Measurements from ENCODE around the gene BACH2. TPM values are rescaled to one million over a fixed set of nuclear protein-coding genes. Genes with fewer than 3 reads are reported as not detected.

Gene BACH2
- total RNA-seq, 2 experiments from 2014 or later = 157 to 170 TPM

DNA sequence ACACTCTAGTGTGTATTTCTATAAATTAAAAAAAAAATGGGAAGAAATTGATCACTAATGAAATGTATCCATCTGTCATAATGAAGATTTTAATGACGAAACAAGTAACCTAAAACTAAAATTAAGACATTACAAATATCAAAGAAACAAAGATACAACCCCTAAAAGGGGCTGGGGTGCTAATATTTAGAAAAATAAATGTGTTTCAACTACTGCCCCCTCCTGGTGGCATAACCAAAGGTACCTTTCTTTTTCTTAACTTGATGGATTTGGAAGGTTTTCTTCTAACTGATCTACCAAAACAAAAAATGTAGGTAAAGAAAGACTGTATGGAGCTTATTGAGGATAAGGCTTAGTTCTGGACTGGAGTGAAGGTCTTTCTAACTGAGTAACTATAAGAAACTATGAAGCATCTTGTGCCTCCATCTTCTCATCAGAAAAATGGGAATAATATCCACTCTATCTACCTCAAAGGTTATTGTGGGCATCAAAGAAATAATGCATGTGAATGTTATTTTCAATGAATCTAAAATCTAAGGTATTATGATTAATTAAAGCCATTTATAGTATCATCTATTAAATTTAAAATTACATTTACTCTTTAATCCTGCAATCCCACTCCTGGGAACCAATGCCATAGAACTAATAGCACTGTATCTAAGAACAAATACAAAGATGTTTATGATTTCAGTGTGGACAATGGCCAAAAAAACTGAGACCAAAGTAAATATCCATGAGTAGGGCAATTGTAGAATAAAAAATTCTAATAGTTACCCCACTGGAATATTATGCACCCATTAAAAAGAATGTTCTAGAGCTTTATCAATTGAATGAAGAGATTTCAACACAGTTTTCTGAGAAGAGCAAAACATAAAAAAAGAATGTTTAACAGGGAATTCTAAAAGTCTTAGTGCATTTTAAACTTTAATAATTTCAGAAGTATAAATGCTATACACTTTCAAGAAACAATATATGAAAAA, 117.2 kb downstream of the BACH2 start:
- TF ChIP-seq, protein P1, sequence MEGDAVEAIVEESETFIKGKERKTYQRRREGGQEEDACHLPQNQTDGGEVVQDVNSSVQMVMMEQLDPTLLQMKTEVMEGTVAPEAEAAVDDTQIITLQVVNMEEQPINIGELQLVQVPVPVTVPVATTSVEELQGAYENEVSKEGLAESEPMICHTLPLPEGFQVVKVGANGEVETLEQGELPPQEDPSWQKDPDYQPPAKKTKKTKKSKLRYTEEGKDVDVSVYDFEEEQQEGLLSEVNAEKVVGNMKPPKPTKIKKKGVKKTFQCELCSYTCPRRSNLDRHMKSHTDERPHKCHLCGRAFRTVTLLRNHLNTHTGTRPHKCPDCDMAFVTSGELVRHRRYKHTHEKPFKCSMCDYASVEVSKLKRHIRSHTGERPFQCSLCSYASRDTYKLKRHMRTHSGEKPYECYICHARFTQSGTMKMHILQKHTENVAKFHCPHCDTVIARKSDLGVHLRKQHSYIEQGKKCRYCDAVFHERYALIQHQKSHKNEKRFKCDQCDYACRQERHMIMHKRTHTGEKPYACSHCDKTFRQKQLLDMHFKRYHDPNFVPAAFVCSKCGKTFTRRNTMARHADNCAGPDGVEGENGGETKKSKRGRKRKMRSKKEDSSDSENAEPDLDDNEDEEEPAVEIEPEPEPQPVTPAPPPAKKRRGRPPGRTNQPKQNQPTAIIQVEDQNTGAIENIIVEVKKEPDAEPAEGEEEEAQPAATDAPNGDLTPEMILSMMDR (IDR thresholded peaks at IDR 0.05) = peak; percentile 75
- Histone ChIP-seq H3K27me3 (ENCODE audit: control insufficient read depth in 1 of 2, insufficient read depth in 2 of 2, low read length in 2 of 2) (no peaks in the 10 kb centered on the region), H3K4me1 (ENCODE audit: insufficient read depth, low read length) (peaks cover 35% of the 10 kb centered on the region), H3K36me3 (ENCODE audit: insufficient read depth, low read length) (no peaks in the 10 kb centered on the region), H3K4me3 (ENCODE audit: low read length) (no peak overlapping the region), H3K27ac (ENCODE audit: low read depth in 1 of 2, low read length in 2 of 2) (no peak overlapping the region), H3K9me3 (ENCODE audit: control insufficient read depth in 1 of 2, insufficient read depth in 1 of 2, low read length in 2 of 2) (no peaks in the 10 kb centered on the region)
- H3K27ac Mint-ChIP-seq = peak overlapping the region; percentile 84
- DNase-seq (peak in 5 of 14 experiments; percentile 16 to 67 (median 57)), ATAC-seq (ENCODE audit: poor library complexity) (no peak)
- intact Hi-C loops (cut with DNase I, micrococcal nuclease) = loop anchor here (2.0 to 5.0 kb wide), 6 partner anchors 37 to 239 kb away; no protein-coding TSS in a partner anchor
- no peaks in the 10 kb centered on the region for H3K9me3 Mint-ChIP-seq
- ChIA-PET POLR2A (interaction anchor here (0.8 to 4.7 kb wide), 7 partner anchors 8 to 214 kb away, joined by 3 to 28 read pairs (median 3); no protein-coding TSS in a partner anchor), CTCF (interaction anchor here (1.0 to 1.6 kb wide), 5 partner anchors 67 to 239 kb away, joined by 3 to 6 read pairs (median 3); no protein-coding TSS in a partner anchor)
- H3K36me3 Mint-ChIP-seq (ENCODE audit: low read depth) = peaks cover 29% of the 10 kb centered on the region
- no peaks in the 10 kb centered on the region for H3K27me3 Mint-ChIP-seq
- peaks cover 87% of the 10 kb centered on the region for H3K4me1 Mint-ChIP-seq (ENCODE audit: low read depth)
- no peak overlapping the region for H3K4me3 Mint-ChIP-seq

DNA sequence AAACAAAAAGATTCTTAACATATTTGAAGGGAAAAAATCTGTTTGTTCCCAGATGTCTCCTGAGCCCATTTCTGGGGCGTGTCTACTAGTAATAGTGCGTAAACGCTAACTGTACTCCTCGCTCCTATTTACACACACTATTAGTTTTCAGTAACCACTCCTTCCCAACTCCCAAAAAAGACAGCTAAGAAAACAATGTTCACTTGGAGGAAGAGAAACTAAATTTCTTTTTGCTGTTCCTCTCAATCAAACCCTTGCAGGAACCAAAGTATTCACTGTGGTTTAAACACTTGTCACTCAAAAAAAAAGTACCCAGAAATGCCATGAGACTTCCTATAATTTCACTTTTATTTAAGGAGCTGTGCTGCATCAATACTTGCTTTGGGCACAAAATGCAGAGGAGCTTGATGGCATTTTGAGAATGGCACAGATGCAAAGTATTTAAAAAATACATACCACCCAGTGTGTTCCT, 118.2 kb downstream of the BACH2 start:
- no peaks in the 10 kb centered on the region for H3K9me3 ChIP-seq (ENCODE audit: control insufficient read depth in 1 of 2, insufficient read depth in 1 of 2, low read length in 2 of 2)
- H3K27me3 Mint-ChIP-seq = no peaks in the 10 kb centered on the region
- H3K9me3 Mint-ChIP-seq = no peaks in the 10 kb centered on the region
- TF ChIP-seq, protein P1 (IDR thresholded peaks at IDR 0.05) = no peak
- no peak overlapping the region for H3K4me3 ChIP-seq (ENCODE audit: low read length)
- H3K27ac Mint-ChIP-seq = peak overlapping the region; percentile 84
- H3K4me1 Mint-ChIP-seq (ENCODE audit: low read depth) = peaks cover 82% of the 10 kb centered on the region
- intact Hi-C loops (cut with DNase I, micrococcal nuclease) = loop anchor here (2.0 to 5.0 kb wide), 5 partner anchors 36 to 238 kb away; no protein-coding TSS in a partner anchor
- ATAC-seq (ENCODE audit: poor library complexity) = no peak
- ChIA-PET POLR2A (interaction anchor here (0.6 to 4.7 kb wide), 10 partner anchors 9 to 295 kb away, joined by 3 to 28 read pairs (median 3); no protein-coding TSS in a partner anchor), CTCF (interaction anchor here (1.0 to 1.6 kb wide), 3 partner anchors 66 to 111 kb away, joined by 3 read pairs; no protein-coding TSS in a partner anchor)
- peak overlapping the region; percentile 9 to 42 for H3K27ac ChIP-seq (ENCODE audit: low read depth in 1 of 2, low read length in 2 of 2)
- peaks cover 32% of the 10 kb centered on the region for H3K4me1 ChIP-seq (ENCODE audit: insufficient read depth, low read length)
- H3K36me3 ChIP-seq (ENCODE audit: insufficient read depth, low read length) = no peaks in the 10 kb centered on the region
- H3K36me3 Mint-ChIP-seq (ENCODE audit: low read depth) = peaks cover 24% of the 10 kb centered on the region
- H3K27me3 ChIP-seq (ENCODE audit: control insufficient read depth in 1 of 2, insufficient read depth in 2 of 2, low read length in 2 of 2) = no peaks in the 10 kb centered on the region
- H3K4me3 Mint-ChIP-seq = peak overlapping the region; percentile 78
- DNase-seq = no peak
